Loucy (cell line): ENCODE results near the gene SEMA5A.

ENCODE experiments used
- EZH2phosphoT487 ChIP-seq: fragments of 200-600 bp; IDR thresholded peaks from 2 replicates; pipeline ENCODE4 v1.6.1; 2018; ENCODE audit warnings: antibody characterized with exemption, mild to moderate bottlenecking, moderate library complexity, borderline replicate concordance
- TF ChIP-seq, protein P1 (sequence below): fragments of 200-600 bp; sonication (generic); conservative IDR thresholded peaks from 2 replicates; pipeline ENCODE4 v1.5.1; 2014; ENCODE audit warnings: mild to moderate bottlenecking, antibody characterized with exemption, low read length

DNA sequence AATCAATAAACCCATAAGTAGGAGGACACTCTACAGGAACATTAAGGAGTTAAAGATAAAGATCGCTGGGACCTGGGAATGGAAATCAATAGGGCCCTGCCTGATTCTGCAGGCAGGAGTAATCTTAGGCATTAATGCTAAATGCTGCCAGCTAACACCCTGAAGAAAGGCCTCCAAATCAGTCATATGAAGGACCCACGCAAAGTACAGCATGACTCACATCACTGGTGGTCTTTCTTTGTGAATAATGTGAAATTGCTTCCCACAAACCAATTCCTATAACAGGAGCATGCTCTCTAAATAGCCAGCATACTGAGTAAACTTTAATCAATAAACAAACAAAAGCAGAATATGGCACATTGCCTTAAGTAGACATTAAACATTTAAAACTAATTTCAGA is 172.3 kb downstream of the SEMA5A start:
- TF ChIP-seq, protein P1, sequence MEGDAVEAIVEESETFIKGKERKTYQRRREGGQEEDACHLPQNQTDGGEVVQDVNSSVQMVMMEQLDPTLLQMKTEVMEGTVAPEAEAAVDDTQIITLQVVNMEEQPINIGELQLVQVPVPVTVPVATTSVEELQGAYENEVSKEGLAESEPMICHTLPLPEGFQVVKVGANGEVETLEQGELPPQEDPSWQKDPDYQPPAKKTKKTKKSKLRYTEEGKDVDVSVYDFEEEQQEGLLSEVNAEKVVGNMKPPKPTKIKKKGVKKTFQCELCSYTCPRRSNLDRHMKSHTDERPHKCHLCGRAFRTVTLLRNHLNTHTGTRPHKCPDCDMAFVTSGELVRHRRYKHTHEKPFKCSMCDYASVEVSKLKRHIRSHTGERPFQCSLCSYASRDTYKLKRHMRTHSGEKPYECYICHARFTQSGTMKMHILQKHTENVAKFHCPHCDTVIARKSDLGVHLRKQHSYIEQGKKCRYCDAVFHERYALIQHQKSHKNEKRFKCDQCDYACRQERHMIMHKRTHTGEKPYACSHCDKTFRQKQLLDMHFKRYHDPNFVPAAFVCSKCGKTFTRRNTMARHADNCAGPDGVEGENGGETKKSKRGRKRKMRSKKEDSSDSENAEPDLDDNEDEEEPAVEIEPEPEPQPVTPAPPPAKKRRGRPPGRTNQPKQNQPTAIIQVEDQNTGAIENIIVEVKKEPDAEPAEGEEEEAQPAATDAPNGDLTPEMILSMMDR = no peak
- no peak for TF ChIP-seq EZH2phosphoT487
